Activated T-cell treated with anti-CD3 and anti-CD28 coated beads, Interleukin-2, amount 50 U/mL, for 72 hours (primary cell): Measurements from ENCODE around the gene ITPR3. TPM values are rescaled to one million over a fixed set of nuclear protein-coding genes. Genes with fewer than 3 reads are reported as not detected.

Source experiments
- ATAC-seq, 2 donors: fragments of 150-1000 bp; cut with Tn5 transposase; replicated peaks in 1 of 2; 2 replicates each; pipeline ENCODE4 v1.10.0; 2021; ENCODE audit warnings: moderate library complexity in 2 of 2, mild to moderate bottlenecking in 1 of 2
- DNase-seq, 2 donors: peaks; one replicate each; pipeline ENCODE4 v3.0.0; 2021 to 2022; ENCODE audit warnings: mixed read lengths in 1 of 2
- H3K27ac Mint-ChIP-seq: one replicate; pipeline ENCODE4 v1.8.0; 2022; ENCODE audit warnings: mild to moderate bottlenecking, moderate library complexity, mixed read lengths
- H3K27me3 Mint-ChIP-seq: one replicate; pipeline ENCODE4 v1.8.0; 2022; ENCODE audit warnings: low read depth, mixed read lengths
- H3K36me3 Mint-ChIP-seq, 2 donors: one replicate each; pipeline ENCODE4 v1.8.0; 2022; ENCODE audit warnings: mixed read lengths in 2 of 2, mild to moderate bottlenecking in 1 of 2; ENCODE audit not compliant: insufficient read depth in 2 of 2
- H3K4me1 Mint-ChIP-seq: one replicate; pipeline ENCODE4 v1.8.0; 2022; ENCODE audit warnings: low read depth, mixed read lengths
- H3K4me3 Mint-ChIP-seq, 2 donors: one replicate each; pipeline ENCODE4 v1.8.0; 2022; ENCODE audit warnings: mild to moderate bottlenecking in 2 of 2, mixed read lengths in 2 of 2, moderate library complexity in 2 of 2
- H3K9me3 Mint-ChIP-seq, 2 donors: one replicate each; pipeline ENCODE4 v1.8.0; 2022; ENCODE audit warnings: mixed read lengths in 2 of 2
- total RNA-seq, 2 donors: library from RNA; stranded (reverse); gene quantifications; one replicate each; pipeline ENCODE4 v1.2.3, GENCODE V29; 2022

Gene ITPR3
- total RNA-seq, 2 donors from 2014 or later = 49.9 to 52.5 TPM

- no peaks in the 10 kb centered on the region for H3K9me3 Mint-ChIP-seq
- no peaks in the 10 kb centered on the region for H3K36me3 Mint-ChIP-seq
- peaks cover 15% of the 10 kb centered on the region for H3K4me1 Mint-ChIP-seq
- no peak for DNase-seq
- no peak for ATAC-seq
- H3K27me3 Mint-ChIP-seq = peaks cover 11% of the 10 kb centered on the region
- no peak overlapping the region for H3K4me3 Mint-ChIP-seq
- H3K27ac Mint-ChIP-seq = no peak overlapping the region
Measured at GRCh38 chr6:33725222-33725621, 104.1 kb downstream of the ITPR3 start.

- no peaks in the 10 kb centered on the region for H3K9me3 Mint-ChIP-seq
- H3K4me1 Mint-ChIP-seq = peaks cover 15% of the 10 kb centered on the region
- peaks cover 6% of the 10 kb centered on the region for H3K27me3 Mint-ChIP-seq
- H3K27ac Mint-ChIP-seq = no peak overlapping the region
- H3K4me3 Mint-ChIP-seq = no peak overlapping the region
- no peak for ATAC-seq
- no peaks in the 10 kb centered on the region for H3K36me3 Mint-ChIP-seq
- DNase-seq = no peak
Measured at GRCh38 chr6:33725891-33726673, 105.0 kb downstream of the ITPR3 start.

- DNase-seq (no peak), ATAC-seq (no peak)
- Mint-ChIP-seq H3K4me3 (no peak overlapping the region), H3K36me3 (no peaks in the 10 kb centered on the region), H3K27ac (no peak overlapping the region), H3K27me3 (peaks cover 6% of the 10 kb centered on the region), H3K4me1 (peaks cover 15% of the 10 kb centered on the region), H3K9me3 (no peaks in the 10 kb centered on the region)
Measured at GRCh38 chr6:33726696-33727095, 105.6 kb downstream of the ITPR3 start.

- H3K36me3 Mint-ChIP-seq = no peaks in the 10 kb centered on the region
- H3K4me1 Mint-ChIP-seq = peaks cover 15% of the 10 kb centered on the region
- no peak for DNase-seq
Measured at GRCh38 chr6:33727126-33727525, 106.0 kb downstream of the ITPR3 start.

GRCh38 chr6:33727932-33728331, 106.8 kb downstream of the ITPR3 start:
- H3K9me3 Mint-ChIP-seq = no peaks in the 10 kb centered on the region
- DNase-seq (no peak), ATAC-seq (no peak)

More at GRCh38 chr6:33727126-33727525, 106.0 kb downstream of the ITPR3 start:
- no peaks in the 10 kb centered on the region for H3K9me3 Mint-ChIP-seq
- peaks cover 6% of the 10 kb centered on the region for H3K27me3 Mint-ChIP-seq
- ATAC-seq = no peak
- H3K4me3 Mint-ChIP-seq = no peak overlapping the region
- H3K27ac Mint-ChIP-seq = no peak overlapping the region

GRCh38 chr6:33728438-33728837, 107.3 kb downstream of the ITPR3 start:
- no peak for ATAC-seq
- Mint-ChIP-seq H3K4me3 (no peak overlapping the region), H3K4me1 (peaks cover 14% of the 10 kb centered on the region), H3K27ac (no peak overlapping the region), H3K36me3 (no peaks in the 10 kb centered on the region), H3K27me3 (peaks cover 5% of the 10 kb centered on the region), H3K9me3 (no peaks in the 10 kb centered on the region)
- DNase-seq = no peak

More at GRCh38 chr6:33727932-33728331, 106.8 kb downstream of the ITPR3 start:
- Mint-ChIP-seq H3K4me3 (no peak overlapping the region), H3K4me1 (peaks cover 15% of the 10 kb centered on the region), H3K27ac (no peak overlapping the region), H3K27me3 (peaks cover 6% of the 10 kb centered on the region), H3K36me3 (no peaks in the 10 kb centered on the region)

GRCh38 chr6:33729059-33729458, 107.9 kb downstream of the ITPR3 start:
- no peak overlapping the region for H3K4me3 Mint-ChIP-seq
- H3K27ac Mint-ChIP-seq = no peak overlapping the region
- DNase-seq (no peak), ATAC-seq (no peak)
- H3K4me1 Mint-ChIP-seq = peaks cover 8% of the 10 kb centered on the region
- no peaks in the 10 kb centered on the region for H3K27me3 Mint-ChIP-seq
- H3K36me3 Mint-ChIP-seq = no peaks in the 10 kb centered on the region
- no peaks in the 10 kb centered on the region for H3K9me3 Mint-ChIP-seq

- Mint-ChIP-seq H3K9me3 (no peaks in the 10 kb centered on the region), H3K27me3 (no peaks in the 10 kb centered on the region), H3K4me1 (no peaks in the 10 kb centered on the region), H3K4me3 (no peak overlapping the region), H3K27ac (no peak overlapping the region), H3K36me3 (no peaks in the 10 kb centered on the region)
- ATAC-seq (no peak), DNase-seq (no peak)
Measured at GRCh38 chr6:33730611-33731010, 109.5 kb downstream of the ITPR3 start.

- no peak for ATAC-seq
- Mint-ChIP-seq H3K4me1 (no peaks in the 10 kb centered on the region), H3K27ac (no peak overlapping the region), H3K36me3 (no peaks in the 10 kb centered on the region), H3K9me3 (no peaks in the 10 kb centered on the region), H3K4me3 (no peak overlapping the region), H3K27me3 (no peaks in the 10 kb centered on the region)
- no peak for DNase-seq
Measured at GRCh38 chr6:33731035-33731434, 109.9 kb downstream of the ITPR3 start.

GRCh38 chr6:33731751-33732282, 110.7 kb downstream of the ITPR3 start:
- no peak for DNase-seq
- no peak for ATAC-seq
- Mint-ChIP-seq H3K36me3 (no peaks in the 10 kb centered on the region), H3K9me3 (no peaks in the 10 kb centered on the region), H3K4me3 (no peak overlapping the region), H3K27ac (no peak overlapping the region), H3K27me3 (no peaks in the 10 kb centered on the region), H3K4me1 (no peaks in the 10 kb centered on the region)

- H3K36me3 Mint-ChIP-seq = no peaks in the 10 kb centered on the region
- H3K27ac Mint-ChIP-seq = no peak overlapping the region
- H3K4me1 Mint-ChIP-seq = no peaks in the 10 kb centered on the region
- no peak overlapping the region for H3K4me3 Mint-ChIP-seq
- H3K9me3 Mint-ChIP-seq = no peaks in the 10 kb centered on the region
- DNase-seq (no peak), ATAC-seq (no peak)
- no peaks in the 10 kb centered on the region for H3K27me3 Mint-ChIP-seq
Measured at GRCh38 chr6:33732385-33732784, 111.3 kb downstream of the ITPR3 start.

GRCh38 chr6:33732817-33733708, 111.9 kb downstream of the ITPR3 start:
- no peaks in the 10 kb centered on the region for H3K4me1 Mint-ChIP-seq

GRCh38 chr6:33733709-33734007, 112.5 kb downstream of the ITPR3 start:
- no peak overlapping the region for H3K27ac Mint-ChIP-seq
- H3K36me3 Mint-ChIP-seq = no peaks in the 10 kb centered on the region
- no peaks in the 10 kb centered on the region for H3K27me3 Mint-ChIP-seq

More at GRCh38 chr6:33732817-33733708, 111.9 kb downstream of the ITPR3 start:
- H3K27me3 Mint-ChIP-seq = no peaks in the 10 kb centered on the region
- ATAC-seq (no peak), DNase-seq (no peak)
- H3K4me3 Mint-ChIP-seq = no peak overlapping the region
- H3K27ac Mint-ChIP-seq = no peak overlapping the region
- H3K9me3 Mint-ChIP-seq = no peaks in the 10 kb centered on the region
- H3K36me3 Mint-ChIP-seq = no peaks in the 10 kb centered on the region

More at GRCh38 chr6:33733709-33734007, 112.5 kb downstream of the ITPR3 start:
- DNase-seq = no peak
- Mint-ChIP-seq H3K4me3 (no peak overlapping the region), H3K9me3 (no peaks in the 10 kb centered on the region), H3K4me1 (no peaks in the 10 kb centered on the region)
- no peak for ATAC-seq
